Hippocampal formation (tissue), 2 donors: ENCODE measurements around the gene ORAI3.
A peak's percentile ranks its signal among the peaks of the same experiment; 100 is the strongest.

Source experiments
- DNase-seq, 2 donors: peaks; one replicate each; lab custom pipeline; 2025; lab: John Stamatoyannopoulos, UW

The ORAI3 gene

DNA sequence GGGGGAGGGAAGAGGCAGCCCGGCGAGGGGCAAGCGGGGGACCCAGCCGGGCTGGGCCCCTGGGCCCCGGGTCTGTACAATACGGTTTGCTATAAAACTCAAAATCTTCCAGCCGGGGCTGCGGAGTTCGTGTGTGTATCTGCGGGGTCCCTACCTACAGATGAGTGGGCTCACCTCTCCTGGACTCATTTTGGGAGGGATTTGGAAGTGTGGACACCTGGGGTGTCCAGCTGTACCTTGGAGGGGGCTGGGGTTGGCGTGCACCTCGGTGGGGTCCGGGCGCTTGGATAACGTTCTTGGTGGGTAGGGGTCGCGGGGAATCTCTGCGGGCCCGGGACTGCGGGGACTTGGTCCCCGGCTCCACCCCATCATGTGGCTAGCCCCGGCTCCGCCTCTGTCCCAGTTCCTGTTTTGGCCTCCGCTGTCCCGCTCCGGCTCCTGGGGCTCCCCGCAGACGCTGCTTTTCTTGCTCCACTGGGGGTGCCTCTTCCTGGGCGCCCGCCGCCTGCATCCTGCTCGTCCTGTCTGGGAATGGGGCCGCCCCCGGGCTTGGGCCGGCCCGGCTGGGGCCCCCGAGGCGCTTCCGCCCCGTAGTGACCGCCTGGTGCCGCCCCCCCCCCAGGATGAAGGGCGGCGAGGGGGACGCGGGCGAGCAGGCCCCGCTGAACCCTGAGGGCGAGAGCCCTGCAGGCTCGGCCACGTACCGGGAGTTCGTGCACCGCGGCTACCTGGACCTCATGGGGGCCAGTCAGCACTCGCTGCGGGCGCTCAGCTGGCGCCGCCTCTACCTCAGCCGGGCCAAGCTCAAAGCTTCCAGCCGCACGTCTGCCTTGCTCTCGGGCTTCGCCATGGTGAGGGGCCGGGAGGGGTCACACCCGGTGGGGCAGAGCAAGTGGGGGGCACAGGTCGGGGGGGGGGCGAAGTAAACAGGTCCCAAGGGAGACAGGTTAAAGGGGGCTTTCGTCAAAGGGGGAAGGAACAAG lies at the start of gene ORAI3:
ORAI3 (plus strand) TSS at position 402 of the 983 bp plus-strand sequence; CDS start at position 624, 222 bp downstream.
- peak; percentile 55 to 64 for DNase-seq

DNA sequence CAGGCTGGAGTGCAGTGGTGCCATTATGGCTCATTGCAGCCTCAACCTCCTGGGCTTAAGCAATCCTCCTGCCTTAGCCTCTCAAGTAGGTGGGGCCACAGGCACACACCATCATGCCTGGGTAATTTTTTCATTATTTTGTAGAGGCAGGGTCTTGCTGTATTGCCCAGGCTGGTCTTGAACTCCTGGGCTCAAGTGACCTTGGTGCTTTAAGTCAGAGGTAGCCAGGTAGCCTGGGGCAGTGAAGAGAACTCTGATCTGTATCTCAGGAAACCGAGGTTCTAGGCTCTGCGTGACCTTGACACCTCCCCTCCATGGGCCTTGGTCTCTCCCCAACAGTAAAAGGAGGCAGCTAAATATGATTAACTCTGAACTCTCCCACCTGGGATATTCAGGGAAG lies 49.1 kb upstream of the ORAI3 start:
- no peak for DNase-seq

DNA sequence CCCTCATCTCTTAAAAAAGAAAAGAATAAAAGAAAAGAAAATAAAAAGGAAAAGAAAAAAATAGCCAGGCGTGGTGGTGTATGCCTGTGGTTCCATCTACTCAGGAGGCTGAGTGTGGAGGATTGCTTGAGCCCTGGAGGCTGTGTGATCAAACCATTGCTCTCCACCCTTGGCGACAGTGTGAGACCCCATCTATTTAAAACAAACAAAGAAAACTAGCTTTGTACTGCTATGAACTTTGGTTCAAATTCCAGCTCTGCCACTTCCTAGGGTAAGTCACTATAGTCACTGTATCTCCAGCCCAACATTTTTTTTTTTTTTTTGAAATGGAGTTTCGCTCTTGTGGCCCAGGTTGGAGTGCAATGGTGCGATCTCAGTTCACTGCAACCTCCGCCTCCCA lies 48.3 kb upstream of the ORAI3 start:
- no peak for DNase-seq

DNA sequence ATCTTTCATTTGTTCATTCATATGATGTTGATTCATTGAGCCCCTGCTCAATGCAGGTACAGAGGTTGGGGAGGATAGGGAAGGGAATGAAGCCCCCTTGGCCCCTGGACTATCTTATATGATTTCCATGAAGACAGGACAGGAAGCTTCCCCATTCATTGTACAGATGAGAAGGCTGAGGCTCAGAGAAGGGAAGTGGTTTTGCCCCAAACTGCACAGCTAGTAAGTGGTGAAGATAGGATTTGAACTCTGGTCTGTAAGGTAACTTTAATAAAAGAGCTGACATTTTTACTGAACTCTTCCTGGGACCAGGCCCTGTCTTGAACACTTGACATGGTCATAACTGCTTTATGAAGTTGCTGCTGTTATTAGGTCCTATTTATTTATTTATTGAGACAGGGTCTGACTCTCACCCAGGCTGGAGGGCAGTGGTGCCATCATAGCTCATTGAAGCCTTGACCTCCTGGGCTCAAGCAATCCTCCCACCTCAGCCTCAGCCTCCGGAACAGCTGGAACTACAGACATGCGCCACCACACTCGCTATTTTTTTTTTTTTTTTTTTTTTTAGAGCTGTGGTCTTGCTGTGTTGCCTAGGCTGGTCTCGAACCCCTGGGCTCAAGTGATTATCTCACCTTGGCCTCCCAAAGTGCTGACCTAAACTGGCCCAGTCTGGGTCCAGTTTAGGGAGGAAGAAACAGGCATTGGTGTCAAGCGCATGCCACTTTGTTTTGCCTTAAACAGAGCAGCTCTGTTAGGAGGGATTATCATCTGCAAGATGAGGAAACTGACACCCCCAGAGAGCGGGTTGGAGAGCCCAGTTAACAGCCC lies 47.5 kb upstream of the ORAI3 start:
- no peak for DNase-seq

DNA sequence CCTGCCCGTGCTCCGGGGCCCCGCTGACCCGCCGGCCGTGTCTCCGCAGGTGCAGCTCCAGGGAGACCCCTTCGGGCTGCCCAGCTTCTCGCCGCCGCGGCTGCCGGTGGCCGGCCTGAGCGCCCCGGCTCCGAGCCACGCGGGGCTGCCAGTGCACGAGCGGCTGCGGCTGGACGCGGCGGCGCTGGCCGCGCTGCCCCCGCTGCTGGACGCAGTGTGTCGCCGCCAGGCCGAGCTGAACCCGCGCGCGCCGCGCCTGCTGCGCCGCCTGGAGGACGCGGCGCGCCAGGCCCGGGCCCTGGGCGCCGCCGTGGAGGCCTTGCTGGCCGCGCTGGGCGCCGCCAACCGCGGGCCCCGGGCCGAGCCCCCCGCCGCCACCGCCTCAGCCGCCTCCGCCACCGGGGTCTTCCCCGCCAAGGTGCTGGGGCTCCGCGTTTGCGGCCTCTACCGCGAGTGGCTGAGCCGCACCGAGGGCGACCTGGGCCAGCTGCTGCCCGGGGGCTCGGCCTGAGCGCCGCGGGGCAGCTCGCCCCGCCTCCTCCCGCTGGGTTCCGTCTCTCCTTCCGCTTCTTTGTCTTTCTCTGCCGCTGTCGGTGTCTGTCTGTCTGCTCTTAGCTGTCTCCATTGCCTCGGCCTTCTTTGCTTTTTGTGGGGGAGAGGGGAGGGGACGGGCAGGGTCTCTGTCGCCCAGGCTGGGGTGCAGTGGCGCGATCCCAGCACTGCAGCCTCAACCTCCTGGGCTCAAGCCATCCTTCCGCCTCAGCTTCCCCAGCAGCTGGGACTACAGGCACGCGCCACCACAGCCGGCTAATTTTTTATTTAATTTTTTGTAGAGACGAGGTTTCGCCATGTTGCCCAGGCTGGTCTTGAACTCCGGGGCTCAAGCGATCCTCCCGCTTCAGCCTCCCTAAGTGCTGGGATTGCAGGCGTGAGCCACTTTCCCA lies 46.6 kb upstream of the ORAI3 start:
- DNase-seq, result peak; percentile 24 to 59

DNA sequence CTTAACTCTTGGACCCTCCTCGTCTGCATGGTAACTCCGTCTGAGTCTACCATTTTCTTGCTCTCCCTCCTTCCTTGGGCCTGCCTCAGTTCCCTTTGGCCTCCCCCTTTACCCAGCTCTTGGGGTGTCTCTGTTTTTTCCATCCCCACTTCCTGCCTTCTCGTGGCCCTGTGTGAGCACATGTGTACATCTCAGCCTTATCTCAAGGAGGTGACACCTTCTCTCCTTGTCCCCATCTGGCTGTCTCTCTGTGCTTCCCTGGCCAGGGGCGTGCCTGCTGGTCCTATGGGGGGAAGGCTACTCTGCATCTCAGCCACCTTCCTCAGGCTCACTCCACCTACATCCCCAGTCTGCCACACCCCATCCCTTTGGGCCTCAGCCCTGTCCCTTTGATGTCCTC lies 45.9 kb upstream of the ORAI3 start:
- DNase-seq, result no peak

DNA sequence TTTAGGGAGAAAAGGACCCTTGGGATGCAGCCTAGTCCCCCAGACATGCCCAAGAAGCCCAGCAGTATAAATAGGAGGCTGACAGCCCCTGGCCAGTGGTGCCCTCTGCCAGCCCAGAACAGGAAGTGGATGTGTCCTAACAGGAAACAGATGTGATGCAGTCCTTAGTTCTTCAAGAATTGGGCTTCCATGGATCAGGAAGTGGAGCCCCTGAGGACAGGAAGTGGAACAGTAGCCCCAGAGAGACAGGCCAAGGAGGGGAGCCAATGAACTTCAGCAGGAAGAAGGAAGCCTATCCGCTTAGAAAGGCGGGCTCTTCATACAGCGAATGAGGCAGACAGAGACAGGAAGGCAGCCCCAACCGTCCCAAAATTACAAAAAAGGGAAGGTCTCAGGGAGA lies 45.3 kb upstream of the ORAI3 start:
- peak in 1 of 2 donors; percentile 21 for DNase-seq

DNA sequence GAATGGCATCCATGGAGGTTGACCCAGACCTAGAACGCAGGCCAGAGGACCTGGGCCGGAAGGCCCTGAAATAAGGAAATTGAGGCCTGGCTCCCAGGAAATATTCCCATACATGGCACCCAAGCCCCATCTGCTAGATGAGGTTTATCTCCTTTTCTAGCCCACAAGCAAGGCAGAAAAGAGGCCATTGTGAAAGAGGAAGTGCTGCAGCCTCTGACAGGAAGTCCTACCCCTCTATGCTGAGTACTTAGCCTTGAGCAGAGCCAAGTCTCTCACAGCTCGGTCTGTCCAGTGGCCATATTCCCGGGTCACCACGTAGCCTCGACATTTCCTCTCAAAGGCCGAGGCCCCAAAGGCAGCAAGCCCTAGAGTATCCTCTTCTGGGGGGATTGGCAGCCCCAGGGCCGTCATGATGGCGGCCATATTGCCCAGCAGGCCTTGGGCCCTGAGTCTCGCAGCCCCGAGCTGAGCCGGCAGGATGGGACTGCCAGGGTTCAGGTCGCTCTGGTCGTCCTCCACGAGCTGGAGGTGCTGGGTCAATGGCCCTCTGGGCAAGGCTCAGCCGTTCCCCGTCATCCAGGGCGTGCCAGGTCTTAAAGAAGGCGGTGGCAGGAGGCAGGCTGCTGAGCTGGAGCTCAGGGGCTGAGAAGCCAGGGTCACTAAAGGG lies 44.6 kb upstream of the ORAI3 start:
- no peak for DNase-seq

DNA sequence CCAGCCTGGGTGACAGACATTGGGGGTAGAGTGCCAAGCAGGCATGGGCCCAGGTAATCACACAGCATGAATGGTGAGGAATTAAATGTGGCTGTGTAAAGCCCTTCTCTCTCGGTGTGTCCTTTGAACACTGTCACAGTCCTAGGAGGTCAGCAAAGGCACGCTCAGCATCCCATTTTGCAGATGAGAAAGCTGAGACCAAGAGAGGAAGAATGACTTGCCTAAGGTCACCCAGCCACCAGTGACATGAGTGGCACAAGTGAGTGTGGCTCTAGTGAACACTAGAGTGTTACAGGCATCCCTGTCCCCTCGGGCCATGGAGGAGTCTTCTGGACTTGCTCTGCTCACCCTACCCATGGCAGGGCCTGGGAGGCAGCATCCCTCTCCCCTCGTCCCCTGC lies 41.8 kb upstream of the ORAI3 start:
- DNase-seq, result no peak

DNA sequence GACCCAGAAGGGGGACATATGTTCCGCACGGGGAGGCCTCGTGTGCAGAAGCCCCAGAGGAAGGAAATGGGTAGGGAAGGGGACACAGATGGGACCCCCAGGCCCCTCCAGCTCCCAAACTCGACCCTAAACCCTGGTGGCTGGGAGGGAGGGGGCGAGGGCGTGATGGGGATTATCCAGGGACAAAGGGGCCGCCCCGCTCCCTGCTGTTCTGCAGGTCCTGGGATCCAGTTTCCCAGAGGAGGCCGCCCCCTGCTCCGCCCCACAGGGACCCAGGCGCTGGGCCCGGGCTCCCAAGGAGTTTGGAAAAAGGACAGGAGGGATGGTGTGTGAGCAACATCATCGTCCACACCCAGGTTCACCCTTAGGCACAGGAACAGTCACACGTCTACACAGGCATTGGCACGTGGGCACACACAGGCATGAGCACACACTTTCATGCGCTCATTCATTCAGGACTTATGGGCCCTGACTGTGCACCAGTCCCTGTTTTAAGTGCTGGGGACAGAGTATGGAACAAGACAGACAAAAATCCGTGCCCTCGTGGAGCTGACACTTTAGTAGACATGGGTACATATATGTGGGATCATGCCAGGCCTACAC lies 38.3 kb upstream of the ORAI3 start:
- DNase-seq, result no peak

DNA sequence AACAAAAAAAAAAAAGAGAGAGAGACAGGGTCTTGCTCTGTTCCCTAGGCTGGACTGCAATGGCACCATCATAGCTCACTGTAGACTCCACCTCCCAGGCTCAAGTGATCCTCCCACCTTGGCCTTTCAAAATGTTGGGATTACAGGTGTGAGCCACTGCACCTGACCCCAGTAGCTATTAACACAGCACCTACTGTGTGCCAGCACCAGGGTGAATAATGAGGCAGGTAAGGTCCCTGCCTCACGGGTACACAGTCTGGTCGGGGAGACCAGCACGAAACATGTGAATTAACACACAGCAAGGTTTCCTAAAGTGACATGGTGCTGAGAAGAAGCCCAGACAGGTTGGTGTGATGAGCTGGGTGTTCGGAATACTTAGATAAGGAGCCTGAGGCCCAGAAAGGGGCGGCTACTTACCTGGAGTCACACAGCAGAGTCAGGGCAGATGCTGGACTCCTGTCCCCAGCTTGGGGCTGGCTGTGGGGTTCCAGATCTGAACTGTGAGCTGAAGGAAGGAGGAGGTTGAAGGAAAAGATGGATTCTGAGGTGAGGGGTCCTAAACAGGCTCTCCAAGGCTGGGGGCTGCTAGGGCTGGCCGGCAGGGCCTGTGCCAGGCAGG lies 36.0 kb upstream of the ORAI3 start:
- no peak for DNase-seq

DNA sequence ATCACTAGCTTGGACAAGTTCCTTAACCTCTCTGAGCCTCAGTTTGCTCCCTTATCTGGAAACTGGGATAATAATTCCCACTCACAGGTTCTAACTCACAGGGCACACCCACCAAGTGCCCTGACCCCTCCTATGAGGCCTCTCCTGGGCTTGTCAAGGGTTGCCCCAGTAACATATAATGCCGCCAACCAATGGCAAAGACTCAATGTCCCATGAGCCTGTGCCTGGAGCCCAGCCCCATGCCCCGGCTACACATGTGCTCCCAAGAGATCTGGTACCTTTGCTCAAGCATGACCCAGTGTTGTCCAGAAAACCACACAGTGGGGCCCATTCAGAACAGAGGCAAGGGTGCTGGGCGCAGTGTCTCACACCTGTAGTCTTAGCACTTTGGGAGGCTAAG lies 34.0 kb upstream of the ORAI3 start:
- no peak for DNase-seq

DNA sequence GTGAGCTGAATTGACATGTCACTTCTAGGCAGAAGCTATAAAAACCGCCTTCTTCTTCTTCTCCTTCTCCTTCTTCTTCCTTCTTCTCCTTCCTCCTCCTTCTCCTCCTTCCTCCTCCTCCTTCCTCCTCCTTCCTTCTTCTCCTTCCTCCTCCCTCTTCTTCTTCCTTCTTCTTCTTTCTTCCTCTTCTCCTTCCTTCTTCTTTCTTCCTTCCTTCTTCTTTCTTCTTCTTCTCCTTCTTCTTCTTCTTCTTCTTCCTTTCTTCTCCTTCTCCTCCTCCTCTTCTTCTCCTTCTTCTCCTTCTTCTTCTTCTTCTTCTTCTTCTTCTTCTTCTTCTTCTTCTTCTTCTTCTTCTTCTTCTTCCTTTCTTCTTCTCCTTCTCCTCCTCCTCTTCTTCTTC lies 30.3 kb upstream of the ORAI3 start:
- no peak for DNase-seq

DNA sequence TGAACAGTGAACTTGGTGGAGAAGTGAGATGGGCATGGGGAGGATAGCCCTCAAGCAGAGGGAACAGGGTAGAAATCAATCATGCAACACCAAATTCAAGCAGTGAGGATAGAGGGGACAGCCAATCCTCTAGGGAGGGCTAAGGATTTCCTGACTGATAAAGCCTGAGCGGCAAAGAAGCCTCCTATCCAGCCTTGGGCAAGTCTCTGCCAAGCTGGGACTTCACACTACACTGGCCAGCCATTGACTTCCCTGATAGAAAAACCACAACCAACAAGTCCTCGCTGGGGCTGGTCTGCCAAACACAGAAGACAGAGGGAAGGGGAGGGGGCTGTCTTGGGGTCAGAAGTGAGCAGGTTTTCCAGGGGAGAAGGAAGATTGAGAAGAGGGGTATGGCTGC lies 28.0 kb upstream of the ORAI3 start:
- no peak for DNase-seq

DNA sequence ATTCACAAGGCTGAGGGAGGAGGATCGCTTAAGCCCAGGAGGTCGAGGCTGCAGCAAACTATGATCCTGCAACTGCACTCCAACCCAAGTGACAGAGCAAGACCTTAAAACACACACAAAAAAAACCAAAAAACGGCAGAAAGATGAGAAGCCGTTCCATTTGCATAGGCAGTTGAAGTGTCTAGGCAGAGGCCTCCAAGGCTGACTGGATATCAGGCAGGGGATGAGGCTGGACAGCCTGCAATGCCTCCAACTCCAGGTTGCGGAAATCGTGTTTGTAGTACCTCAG lies 27.5 kb upstream of the ORAI3 start:
- no peak for DNase-seq

DNA sequence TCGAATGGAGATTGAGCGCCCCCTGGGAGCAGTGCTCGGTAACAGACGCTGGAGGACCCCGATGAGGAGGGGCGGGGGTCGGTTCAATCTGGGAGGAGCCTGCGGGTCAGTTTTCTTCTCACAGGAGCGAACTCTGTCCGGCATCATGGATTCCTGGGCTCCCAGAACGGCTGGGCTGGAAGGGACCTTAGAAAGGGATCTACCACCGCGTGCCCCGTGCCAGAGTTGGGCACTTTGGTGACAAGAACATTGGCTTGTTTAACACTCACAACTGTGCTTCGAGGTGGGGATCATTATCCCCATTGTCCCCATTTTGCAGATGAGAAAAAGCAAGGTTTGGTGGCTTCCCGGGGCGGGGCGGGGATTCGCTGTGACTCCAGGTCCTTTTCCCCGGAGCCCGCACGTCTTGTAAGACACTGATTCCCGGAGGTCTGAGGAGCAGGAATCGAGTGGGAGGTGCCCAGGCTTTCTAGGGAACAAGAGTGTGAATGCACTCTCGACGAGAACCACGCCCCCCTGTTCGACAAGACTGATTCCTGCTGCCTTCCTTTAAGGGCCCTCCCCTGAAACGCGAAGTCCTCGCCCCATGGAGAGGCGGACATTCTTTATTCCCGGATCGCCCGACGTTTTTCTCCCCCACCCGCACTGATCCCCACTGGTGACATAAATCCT lies 27.0 kb upstream of the ORAI3 start:
- peak; percentile 79 to 88 for DNase-seq

DNA sequence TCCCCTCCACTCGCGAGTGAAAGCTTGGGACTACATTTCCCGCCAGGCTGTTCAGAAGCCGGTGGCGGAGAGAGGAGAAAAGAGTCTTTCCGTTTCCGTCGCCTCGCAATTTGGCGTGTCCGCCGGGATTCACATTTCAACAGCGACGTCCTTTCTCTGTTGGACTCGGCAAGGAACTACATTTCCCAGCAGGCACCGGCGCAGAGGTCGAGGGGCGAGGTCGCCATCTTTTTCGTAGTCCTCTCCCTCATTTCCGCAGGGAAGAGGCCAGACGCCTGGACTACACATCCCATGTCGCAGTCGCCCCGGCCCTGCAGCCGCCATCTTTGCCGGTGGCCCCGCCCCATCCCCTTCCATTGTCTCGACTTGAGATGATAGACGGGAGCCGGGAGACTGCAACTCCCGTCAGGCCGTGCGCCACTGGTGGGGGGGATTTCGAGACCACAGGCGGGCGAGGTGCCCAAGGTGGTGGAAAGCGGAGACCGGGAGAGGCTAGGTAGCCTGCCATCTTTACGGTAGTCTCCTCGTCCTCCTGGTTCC lies 26.4 kb upstream of the ORAI3 start:
- peak; percentile 100 for DNase-seq

DNA sequence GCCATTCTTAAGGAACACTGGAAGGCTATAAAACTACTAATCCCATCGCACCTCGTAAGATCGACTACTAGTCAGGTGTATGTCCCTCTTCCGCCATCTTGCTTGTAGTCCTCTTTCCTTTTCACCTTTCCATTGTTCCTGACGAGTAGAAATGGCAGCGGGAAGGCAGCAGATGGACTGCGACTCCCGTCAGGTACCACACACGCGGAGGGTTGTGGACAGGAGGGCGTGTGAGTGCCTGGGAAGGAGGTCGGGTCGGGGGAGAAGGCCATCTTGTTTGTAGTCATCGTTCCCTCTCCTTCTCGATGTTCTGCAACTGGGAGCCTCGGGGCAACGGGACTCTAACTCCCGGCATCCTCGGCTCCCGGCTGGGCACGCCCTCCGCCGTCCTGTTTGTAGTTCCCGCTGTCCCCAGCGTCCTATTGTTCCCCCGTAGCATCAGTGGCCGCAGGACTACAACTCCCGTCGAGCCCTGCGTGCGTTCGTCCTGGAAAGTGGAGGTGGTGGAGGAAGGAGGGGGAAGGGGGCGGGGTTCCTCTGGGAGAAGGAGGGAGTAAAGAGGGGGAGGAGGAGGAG lies 25.8 kb upstream of the ORAI3 start:
- DNase-seq, result peak; percentile 99 to 100

DNA sequence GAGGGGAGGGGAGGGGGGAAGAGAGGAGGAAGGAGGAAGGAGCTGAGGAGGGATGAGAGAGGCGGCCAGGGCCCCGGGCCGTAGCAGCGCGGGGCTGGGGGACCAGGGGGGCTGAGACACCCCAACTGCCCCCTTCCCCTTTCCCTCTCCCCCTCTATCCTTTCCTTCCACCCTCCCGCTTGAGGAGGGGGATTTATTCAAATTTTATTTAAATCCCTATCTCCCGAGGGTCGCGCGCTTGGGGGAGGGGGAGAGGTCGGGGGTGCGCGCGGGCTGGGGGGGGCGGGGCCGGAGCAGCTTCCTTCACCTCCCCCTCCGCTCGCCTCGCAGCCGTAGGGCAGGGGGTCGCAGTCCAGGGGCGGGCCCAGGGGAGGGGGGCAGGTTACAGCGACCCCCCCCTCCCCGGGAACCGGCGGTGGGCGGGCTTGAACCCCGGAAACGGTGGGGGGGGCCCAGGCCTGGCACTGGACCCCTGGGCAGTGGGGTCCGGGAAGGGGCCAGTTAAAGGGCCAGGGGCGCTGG lies 25.3 kb upstream of the ORAI3 start, which contains the start of gene FBXL19:
FBXL19 (plus strand) TSS at position 19 of the 522 bp plus-strand sequence. CDS start 2,183 bp downstream, outside the sequence.
- DNase-seq, result no peak
